MCF 10A (cell line): ENCODE measurements around the gene STX1B. TPM values are rescaled to one million over a fixed set of nuclear protein-coding genes. Genes with fewer than 3 reads are reported as not detected.

Experiments used
- BruUV-seq: library from RNA; stranded (reverse); fragments of 400-500 nt; replicated peaks from 2 replicates; lab custom pipeline; 2021; lab: Mats Ljungman, UMichigan
- CTCF ChIA-PET: fragments of 300-600 bp; sonication (Branson Sonifier 250); formaldehyde crosslinking; extraction: SDS; loops from one replicate; lab custom pipeline; 2021; ENCODE audit warnings: antibody characterized with exemption, inconsistent platforms; lab: Yijun Ruan, JAX
- POLR2A ChIA-PET: fragments of 300-600, 350-650 bp; sonication (Branson Sonifier 250); formaldehyde crosslinking; extraction: SDS; loops from one replicate; lab custom pipeline; 2020; ENCODE audit warnings: antibody characterized with exemption, inconsistent platforms; lab: Yijun Ruan, JAX
- DNase-seq: peaks from one replicate; pipeline ENCODE4 v3.0.0-alpha.2; 2018; ENCODE audit not compliant: unreplicated experiment
- H3K27ac Mint-ChIP-seq: one replicate; pipeline ENCODE4 v1.8.0; 2022; ENCODE audit warnings: mild to moderate bottlenecking, low read depth, mixed read lengths; ENCODE audit not compliant: unreplicated experiment
- H3K27me3 Mint-ChIP-seq: one replicate; pipeline ENCODE4 v1.8.0; 2022; ENCODE audit warnings: mixed read lengths; ENCODE audit not compliant: insufficient read depth, unreplicated experiment
- H3K36me3 Mint-ChIP-seq: one replicate; pipeline ENCODE4 v1.8.0; 2022; ENCODE audit warnings: mild to moderate bottlenecking, moderate library complexity, mixed read lengths; ENCODE audit not compliant: insufficient read depth, unreplicated experiment
- H3K4me1 Mint-ChIP-seq: one replicate; pipeline ENCODE4 v1.8.0; 2022; ENCODE audit warnings: mixed read lengths; ENCODE audit not compliant: insufficient read depth, unreplicated experiment
- H3K4me3 Mint-ChIP-seq: one replicate; pipeline ENCODE4 v1.8.0; 2022; ENCODE audit warnings: mild to moderate bottlenecking, moderate library complexity, mixed read lengths; ENCODE audit not compliant: unreplicated experiment
- H3K9me3 Mint-ChIP-seq: one replicate; pipeline ENCODE4 v1.8.0; 2022; ENCODE audit warnings: mixed read lengths; ENCODE audit not compliant: unreplicated experiment
- CTCF ChIP-seq: fragments of 200-600 bp; IDR thresholded peaks from one replicate; pipeline ENCODE4 v1.8.0; 2022; ENCODE audit warnings: antibody characterized with exemption, mild to moderate bottlenecking; ENCODE audit not compliant: unreplicated experiment
- intact Hi-C: fragments of 100-400 bp; cut with micrococcal nuclease; formaldehyde crosslinking; loops from 2 replicates; pipeline ENCODE4 v1.14.1; 2022
- total RNA-seq: library from RNA; stranded (reverse); gene quantifications from 2 replicates; pipeline ENCODE4 v1.2.3, GENCODE V29; 2022

STX1B gene
- total RNA-seq, 1 experiment from 2014 or later = 0.42 TPM

GRCh38 chr16:30985401-30986128 lies 24.9 kb downstream of the STX1B start:
- H3K27ac Mint-ChIP-seq = peak overlapping the region; percentile 70
- peak; percentile 54 for DNase-seq
- H3K36me3 Mint-ChIP-seq = peaks cover 30% of the 10 kb centered on the region
- peak; percentile 31 for TF ChIP-seq CTCF
- no TSS peak for BruUV-seq
- H3K4me3 Mint-ChIP-seq = peak overlapping the region; percentile 72
- intact Hi-C loops = loop anchor here (1.0 to 5.0 kb wide), 4 partner anchors 88 to 157 kb away; partner anchors contain the start of gene KAT8
- peaks cover 5% of the 10 kb centered on the region for H3K4me1 Mint-ChIP-seq
- H3K9me3 Mint-ChIP-seq = no peaks in the 10 kb centered on the region
- no peaks in the 10 kb centered on the region for H3K27me3 Mint-ChIP-seq
- CTCF ChIA-PET = interaction anchor here (0.6 to 4.1 kb wide), 56 partner anchors 10 to 888 kb away, joined by 3 to 44 read pairs (median 5); partner anchors contain the start of genes KAT8, PRSS36, VKORC1 and ZNF267
- POLR2A ChIA-PET = interaction anchor here (0.7 to 3.4 kb wide), 8 partner anchors 48 to 157 kb away, joined by 3 to 30 read pairs (median 4); partner anchors contain the start of genes KAT8, STX4, ZNF646 and ZNF668

- no TSS peak for BruUV-seq
- Mint-ChIP-seq H3K27ac (peak within 1 kb of the TSS; percentile 70), H3K9me3 (no peaks in the 10 kb centered on the region), H3K4me3 (peak within 1 kb of the TSS; percentile 72), H3K36me3 (peaks cover 37% of the 10 kb centered on the region), H3K4me1 (peaks cover 5% of the 10 kb centered on the region), H3K27me3 (no peaks in the 10 kb centered on the region)
- DNase-seq = peak; percentile 80
- ChIA-PET CTCF (interaction anchor here (0.6 to 4.1 kb wide), 51 partner anchors 10 to 888 kb away, joined by 3 to 44 read pairs (median 5); partner anchors contain the start of genes KAT8, PRSS36, VKORC1 and ZNF267), POLR2A (interaction anchor here (0.7 to 3.4 kb wide), 8 partner anchors 49 to 217 kb away, joined by 3 to 30 read pairs (median 4); partner anchors contain the start of genes KAT8, STX4, ZNF646 and ZNF668)
- peak; percentile 93 for TF ChIP-seq CTCF
- intact Hi-C loops = loop anchor here (1.0 to 5.0 kb wide), 4 partner anchors 88 to 157 kb away; partner anchors contain the start of gene KAT8
Measured at GRCh38 chr16:30984669-30985400, 25.6 kb downstream of the STX1B start, which contains the start of gene HSD3B7. Gene HSD3B7, plus strand, starts transcription at chr16:30985207. Its CDS starts 452 bp downstream, at chr16:30985659.

- DNase-seq = no peak
- peaks cover 41% of the 10 kb centered on the region for H3K36me3 Mint-ChIP-seq
- peaks cover 5% of the 10 kb centered on the region for H3K4me1 Mint-ChIP-seq
- TF ChIP-seq CTCF = no peak
- BruUV-seq = TSS peak; percentile 41
- no peak overlapping the region for H3K27ac Mint-ChIP-seq
- intact Hi-C loops = no loop called here
- no peaks in the 10 kb centered on the region for H3K9me3 Mint-ChIP-seq
- H3K27me3 Mint-ChIP-seq = no peaks in the 10 kb centered on the region
- no peak overlapping the region for H3K4me3 Mint-ChIP-seq
- ChIA-PET POLR2A (interaction anchor here (0.7 to 3.4 kb wide), 5 partner anchors 50 to 535 kb away, joined by 3 to 30 read pairs (median 4); partner anchors contain the start of genes STX4, ZNF646 and ZNF668), CTCF (interaction anchor here (0.6 to 4.1 kb wide), 49 partner anchors 8 to 885 kb away, joined by 3 to 44 read pairs (median 5); partner anchors contain the start of genes PRSS36, VKORC1, ZNF646 and ZNF668)
Measured at GRCh38 chr16:30983898-30984610, 26.4 kb downstream of the STX1B start.
